GM21515 (cell line): Measurements from ENCODE around the gene LMAN2.
A peak's percentile ranks its signal among the peaks of the same experiment; 100 is the strongest.
"Not testable (repeated sequence)": the region's sequence is repeated elsewhere in the genome, so short reads cannot be mapped to it uniquely, and the experiment has no call there.

Experiments used
- ATAC-seq: cut with Tn5 transposase; IDR thresholded peaks from one replicate; pipeline ENCODE4 v1.9.1; 2021; ENCODE audit not compliant: unreplicated experiment

The LMAN2 gene

DNA sequence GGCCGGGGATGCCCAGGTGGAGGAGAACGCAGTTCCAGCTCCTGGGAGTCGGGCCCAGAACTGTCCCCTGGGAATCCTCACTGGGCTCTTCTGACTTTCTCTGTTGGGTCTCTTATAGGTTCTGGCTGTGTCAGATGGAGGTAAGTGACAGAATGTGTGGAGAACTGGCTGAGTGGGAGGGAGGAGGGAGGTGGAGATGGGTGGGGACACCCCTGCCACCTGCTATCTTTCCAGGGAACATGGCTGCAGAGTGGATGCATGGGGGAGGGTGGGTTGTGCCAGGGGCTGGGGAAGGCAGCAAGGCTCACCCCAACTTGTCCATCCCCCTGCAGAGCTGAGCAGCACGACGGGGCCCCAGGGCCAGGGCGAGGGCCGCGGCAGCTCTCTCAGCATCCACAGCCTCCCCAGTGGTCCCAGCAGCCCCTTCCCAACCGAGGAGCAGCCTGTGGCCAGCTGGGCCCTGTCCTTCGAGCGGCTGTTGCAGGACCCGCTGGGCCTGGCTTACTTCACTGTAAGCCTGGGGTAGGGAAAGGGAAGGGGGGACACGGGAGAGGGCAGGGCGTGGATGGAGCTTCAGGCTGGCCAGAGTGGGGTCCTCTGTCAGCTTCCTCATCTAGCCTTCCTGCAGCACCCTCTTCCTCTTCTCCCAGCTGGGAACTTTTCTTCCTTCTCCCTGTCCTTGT is 14.5 kb upstream of the LMAN2 start:
- ATAC-seq, result no peak

- no peak for ATAC-seq
Measured at GRCh38 chr5:177364159-177364962, 12.9 kb upstream of the LMAN2 start.

GRCh38 chr5:177363565-177363964 is 12.1 kb upstream of the LMAN2 start:
- no peak for ATAC-seq

DNA sequence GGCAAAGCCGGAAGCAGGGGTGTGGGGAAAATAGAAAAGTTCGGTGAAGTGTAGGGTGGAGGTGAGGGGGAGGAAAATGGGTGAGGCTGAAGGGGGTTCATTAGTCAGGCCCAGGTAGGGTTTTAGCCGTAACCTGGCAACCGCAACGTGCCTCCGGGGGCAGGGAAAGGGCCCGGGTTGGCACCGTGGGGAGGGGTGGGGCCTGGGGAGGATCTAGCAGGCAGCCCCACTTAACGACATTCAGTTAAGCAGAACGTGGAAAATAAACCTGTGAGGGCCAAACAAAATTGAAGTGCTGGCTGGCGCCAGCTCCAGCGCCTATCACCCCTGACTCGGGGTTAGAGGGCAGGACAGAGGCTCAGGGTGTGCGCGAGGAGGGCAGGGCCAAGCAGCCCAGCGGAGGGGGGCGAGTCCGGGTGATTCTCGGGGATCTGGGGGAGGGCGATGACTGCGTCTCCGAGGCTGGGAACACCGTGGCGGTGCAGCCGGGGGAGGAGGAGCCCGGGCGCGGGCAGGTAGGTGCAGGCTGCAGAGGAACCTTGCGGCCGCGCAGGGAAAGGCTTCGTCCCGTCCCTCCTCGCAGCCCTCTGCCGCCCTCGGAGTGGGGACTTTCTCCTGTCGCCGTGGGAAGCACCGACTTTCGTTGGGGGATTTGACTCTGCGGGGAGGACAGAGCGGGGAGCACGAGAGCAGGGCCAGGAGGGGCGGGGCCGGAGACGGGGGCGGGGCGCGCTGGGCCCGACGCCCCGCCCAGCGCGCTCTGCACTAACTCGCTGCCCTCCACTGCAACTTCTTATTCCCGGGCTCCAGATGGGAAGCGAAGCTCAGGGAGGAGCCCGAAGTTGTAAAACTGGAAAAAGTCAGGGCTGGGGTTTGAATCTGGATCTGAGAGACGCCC is 11.4 kb upstream of the LMAN2 start:
- no peak for ATAC-seq

DNA sequence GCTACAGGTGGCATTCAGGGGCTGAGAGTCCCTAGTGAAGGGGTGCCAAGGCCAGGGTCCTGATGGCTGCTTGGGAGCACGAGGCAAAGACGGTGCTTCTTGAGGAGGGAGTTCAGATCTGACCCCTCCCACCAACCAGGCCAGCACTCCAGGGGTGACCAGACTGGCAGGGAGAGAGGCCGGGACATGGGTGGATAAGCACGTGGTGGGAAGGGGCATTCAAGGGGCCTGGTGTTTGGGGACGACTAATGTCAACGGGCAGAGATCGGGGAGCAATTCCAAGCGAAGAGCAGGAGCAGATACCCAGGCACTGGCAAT is 10.8 kb upstream of the LMAN2 start:
- no peak for ATAC-seq

DNA sequence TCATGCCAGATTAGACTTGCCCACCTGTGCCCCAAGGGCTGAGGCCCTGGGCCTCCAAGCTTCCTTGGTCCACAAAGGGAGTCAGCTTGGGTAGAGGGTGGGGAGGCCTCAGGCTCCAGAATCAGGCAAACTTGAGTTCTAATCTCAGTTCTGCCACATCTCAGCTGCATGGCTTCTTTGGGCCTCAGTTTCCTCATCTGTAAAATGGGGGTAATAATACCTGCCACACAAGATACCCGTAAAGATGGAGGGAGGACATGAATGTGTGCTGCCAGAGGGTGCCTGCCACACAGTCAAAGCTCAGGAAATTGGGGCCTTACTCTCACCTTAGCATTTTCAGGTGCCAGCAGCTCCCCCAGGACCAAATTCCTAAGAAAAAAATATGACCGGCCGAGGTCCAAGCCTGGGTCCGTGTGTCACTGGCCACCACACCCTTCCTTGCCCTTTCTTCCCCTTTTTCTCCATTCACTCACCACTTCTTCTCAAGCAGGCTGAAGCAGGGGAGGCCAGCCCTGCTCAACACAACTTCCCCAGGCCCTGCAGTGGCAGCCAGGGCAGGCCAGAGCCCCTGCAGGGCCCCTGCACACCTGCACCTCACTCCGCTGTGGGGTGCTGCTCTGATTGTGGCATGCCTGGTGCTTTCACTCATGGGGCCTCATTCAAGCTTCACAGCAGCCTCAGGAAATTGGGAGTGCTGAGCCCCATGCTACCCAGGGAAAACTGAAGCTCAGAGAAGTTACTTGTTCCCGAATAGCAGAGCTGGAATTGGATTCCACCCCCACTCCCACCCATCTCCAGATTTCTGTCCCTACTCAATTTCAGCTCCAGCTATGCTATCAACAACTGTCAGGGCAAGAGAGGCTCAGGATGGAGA is 10.2 kb upstream of the LMAN2 start:
- ATAC-seq, result no peak

DNA sequence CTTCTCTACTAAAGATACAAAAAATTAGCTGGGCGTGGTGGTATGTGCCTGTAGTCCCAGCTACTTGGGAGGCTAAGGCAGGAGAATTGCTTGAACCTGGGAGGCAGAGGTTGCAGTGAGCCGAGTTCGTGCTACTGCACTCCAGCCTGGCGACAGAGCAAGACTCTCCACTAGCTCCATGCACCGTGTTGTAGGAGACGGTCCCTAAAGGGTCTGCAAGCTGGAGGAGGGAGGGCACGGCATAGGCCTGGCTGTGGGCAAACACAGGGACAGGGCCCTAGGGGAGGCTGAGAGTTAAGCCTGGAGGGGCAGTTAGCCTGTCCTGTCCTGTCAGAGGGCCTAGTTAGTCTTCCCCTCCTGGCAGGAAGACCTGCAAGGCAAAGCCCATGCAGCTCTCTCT is 9.3 kb upstream of the LMAN2 start:
- not testable (repeated sequence) for ATAC-seq

GRCh38 chr5:177359860-177360259 is 8.4 kb upstream of the LMAN2 start:
- no peak for ATAC-seq

DNA sequence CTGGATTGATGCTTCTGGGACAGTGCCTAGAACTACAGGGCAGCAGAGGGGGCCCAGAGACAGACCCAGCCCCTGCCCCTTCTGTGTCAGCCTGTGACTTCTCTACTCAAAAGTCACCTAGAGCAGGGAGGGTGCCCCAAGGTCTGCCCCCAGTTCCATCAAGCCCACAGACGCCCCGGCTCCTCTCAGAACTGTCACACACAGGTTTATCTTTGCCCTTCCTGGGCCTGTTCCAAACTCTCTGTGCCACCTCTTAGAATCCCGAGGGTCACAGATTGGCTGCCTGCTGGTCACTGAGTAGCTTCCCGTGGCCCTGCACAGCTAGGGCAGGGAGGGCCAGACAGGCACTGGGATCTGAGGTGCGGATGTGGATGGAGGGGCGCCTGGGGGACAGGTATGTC is 8.0 kb upstream of the LMAN2 start:
- ATAC-seq, result no peak

DNA sequence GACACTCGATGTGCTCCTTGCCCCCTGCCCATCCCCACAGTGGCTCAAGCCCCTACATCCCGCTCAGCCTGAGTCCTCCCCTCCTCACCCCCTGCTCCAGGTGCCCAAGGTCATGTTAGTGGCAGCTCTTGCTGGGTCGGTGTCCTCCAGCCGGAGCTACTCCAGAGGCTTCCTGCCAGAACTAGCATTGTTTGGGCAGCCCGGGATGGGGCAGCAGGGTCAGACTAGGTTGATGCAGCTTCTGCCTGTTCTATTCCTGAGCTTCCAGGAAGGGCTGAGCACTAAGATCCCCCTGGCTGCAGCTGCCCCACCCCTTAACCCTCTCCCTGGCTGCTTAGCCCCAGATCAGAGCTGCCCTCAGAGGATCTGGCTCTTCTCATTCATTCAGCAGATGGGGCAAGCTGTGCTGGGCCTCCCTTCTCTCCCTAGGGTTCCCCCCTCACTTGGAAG is 6.9 kb upstream of the LMAN2 start:
- ATAC-seq, result no peak

DNA sequence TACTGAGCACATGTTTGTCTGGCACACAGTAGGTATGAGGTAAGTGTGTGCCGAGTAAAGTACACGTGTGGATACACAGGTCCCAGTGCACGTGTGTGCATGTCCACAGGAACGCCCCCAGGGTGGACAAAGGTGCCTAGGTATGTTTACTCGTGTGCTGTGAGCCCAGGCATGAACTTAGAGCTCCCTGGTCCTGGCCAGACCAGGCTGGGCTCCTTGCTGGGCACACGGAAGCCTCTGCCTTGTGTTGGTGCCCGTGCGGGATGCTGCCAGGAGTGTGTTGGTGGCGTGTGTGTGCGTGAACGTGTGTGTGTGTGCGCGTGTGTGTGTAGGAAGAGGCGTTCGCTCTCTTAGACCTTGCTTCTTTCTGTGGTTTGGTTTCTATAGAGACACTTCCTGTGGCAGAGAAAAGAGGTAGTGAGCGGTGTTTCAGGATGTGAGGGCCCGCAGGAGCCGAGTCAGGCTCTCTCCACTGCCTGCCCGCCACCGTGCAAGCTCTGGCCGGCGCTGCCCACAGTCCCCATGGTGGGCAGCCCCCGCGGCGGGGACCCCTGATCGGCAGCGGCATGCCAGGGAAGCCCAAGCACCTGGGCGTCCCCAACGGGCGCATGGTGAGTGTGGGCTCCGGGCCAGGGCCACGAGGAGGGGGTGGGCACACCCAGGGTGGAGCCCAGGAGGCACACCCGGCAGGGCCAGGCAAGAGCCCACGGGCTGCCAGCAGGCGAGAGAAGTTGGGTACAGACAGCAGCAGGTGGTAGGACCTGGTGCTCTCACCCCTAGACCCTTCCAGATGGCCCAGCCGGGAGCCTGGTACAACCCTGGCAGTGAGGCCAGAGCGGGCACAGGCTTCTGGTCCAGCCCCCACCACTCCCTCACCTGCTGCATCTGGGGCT is 6.2 kb upstream of the LMAN2 start, which contains the start of gene RGS14:
Gene RGS14, plus strand, starts transcription at position 466 of the 893 bp plus-strand sequence. Its CDS starts 101 bp downstream, at position 567.
- ATAC-seq, result peak; percentile 85

- ATAC-seq, result no peak
Measured at GRCh38 chr5:177357146-177357458, 5.6 kb upstream of the LMAN2 start.

- no peak for ATAC-seq
Measured at GRCh38 chr5:177356746-177357145, 5.3 kb upstream of the LMAN2 start.

DNA sequence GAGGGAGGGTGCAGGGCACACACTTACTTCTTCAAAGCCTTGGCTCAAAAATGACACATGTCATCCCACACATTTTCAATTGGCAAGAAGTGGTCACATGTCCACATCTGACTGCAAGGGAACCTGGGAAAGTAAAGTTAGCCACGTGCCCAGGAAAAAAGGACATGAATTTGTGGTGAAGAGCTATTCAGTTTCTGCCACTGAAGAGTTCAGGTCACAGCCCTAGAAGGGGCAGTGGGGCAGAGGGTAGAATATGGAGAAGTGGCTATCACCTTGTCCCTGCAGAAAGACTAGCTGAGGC is 4.3 kb upstream of the LMAN2 start:
- no peak for ATAC-seq

DNA sequence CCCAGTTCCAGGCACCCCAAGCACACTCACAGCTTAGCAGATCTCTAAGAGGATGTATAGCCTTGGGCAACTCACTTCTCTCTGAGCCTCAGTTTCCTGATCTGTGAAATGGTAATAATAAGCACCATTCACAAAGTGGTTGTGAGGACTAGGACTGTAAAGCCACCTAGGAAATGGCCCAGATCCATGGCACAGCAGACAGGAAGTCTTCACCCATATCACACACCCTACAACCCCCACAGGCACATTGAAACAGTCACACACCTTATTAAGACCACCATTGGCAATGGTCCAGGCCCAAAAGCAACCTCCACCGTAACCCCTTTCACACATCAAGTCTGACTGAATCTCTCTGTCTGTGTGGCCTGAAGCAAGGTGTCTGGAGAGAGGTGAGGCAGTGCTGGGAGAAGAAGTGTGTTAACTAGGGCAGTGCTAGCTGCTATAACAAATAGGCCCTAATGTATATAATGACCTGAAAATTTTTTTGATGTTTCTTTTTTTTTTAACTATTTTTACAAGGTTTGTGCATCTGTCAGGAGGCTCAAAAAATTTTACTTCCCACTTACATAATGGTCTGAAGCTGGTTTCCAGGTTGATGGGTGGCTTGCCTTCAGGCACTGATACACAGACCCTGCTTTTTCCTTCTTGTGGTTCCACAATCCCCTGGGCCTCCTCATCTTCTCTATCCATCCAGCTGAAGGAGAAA is 3.8 kb upstream of the LMAN2 start:
- ATAC-seq, result no peak

DNA sequence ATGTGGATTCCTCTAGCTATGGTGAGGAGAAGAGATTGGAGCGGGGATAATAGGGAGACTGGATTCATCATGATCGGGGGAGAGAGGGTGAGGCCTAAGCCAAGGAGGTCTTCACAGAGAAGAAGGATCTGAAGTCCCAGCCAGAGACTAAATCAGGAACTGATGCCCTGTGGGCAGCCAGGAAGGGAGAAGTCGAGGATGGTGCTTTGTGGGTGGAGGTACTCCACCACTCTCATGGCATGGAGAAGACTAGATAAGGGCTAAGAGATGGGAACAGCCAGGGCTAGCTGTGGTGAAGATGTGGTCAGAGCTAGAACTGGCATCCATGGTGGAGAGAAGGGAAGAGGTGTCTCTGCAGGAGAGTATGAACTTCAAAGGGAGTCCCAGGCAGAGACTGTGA is 3.2 kb upstream of the LMAN2 start:
- no peak for ATAC-seq

DNA sequence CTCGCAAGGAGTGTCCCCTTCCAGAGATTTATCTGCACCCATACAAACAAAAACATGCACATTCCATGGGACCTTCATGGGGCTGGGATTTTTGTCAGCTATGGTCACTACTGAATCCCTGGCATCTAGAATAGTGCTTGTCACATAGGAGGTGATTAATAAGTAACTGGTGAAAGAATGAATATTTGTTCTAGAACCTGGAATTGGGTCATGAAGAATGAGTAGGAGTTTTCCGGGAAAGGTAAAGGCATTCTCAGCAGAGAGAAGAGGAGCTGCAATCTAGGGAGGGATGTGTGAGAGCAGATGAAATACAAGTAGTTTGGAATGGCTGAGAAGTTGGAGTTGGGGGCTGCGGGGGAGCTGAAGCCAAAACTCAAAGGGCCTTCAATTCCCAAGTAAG is 2.8 kb upstream of the LMAN2 start:
- no peak for ATAC-seq

DNA sequence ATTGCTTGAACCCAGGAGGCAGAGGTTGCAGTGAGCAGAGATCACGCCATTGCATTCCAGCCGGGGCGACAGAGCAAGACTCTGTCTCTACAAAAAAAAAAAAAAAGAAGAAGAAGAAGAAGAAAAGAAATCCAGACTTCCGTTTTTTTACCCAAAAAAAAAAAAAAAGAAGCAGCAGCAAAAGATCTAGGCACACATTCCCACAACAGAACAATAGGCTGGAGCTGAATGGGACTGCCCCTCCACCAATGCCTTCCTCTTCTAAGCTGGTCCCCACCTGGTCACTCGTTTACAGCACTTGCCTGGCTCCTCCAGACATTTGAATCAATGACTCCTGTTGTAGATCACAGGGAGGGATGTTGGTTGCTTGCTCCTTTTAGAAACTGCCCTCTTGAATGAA is 1.6 kb upstream of the LMAN2 start:
- no peak for ATAC-seq

- no peak for ATAC-seq
Measured at GRCh38 chr5:177350776-177351391, 584 bp downstream of the LMAN2 start.
